NB4 (cell line): ENCODE data around the gene AKIRIN2.

Experiments
- CTCF ChIP-seq: IDR thresholded peaks from one replicate; pipeline ENCODE4 v1.5.1; 2012; ENCODE audit warnings: low read depth, low read length
- MAX ChIP-seq: IDR thresholded peaks from 2 replicates; pipeline ENCODE4 v1.6.1; 2011; ENCODE audit warnings: low read depth, low read length
- POLR2A ChIP-seq: IDR thresholded peaks from 2 replicates; pipeline ENCODE4 v1.6.1; 2011; ENCODE audit warnings: mild to moderate bottlenecking; ENCODE audit not compliant: insufficient read length; ENCODE audit errors: extremely low read depth

GRCh38 chr6:87721311-87721710 is 19.3 kb upstream of the AKIRIN2 start:
- no peak for TF ChIP-seq CTCF
- TF ChIP-seq MAX = no peak
- no peak for TF ChIP-seq POLR2A
